ENCODE results near the gene FOSL1. TPM values are rescaled to one million over a fixed set of nuclear protein-coding genes. Genes with fewer than 3 reads are reported as not detected.

Gene FOSL1
- total RNA-seq, 1 donor from 2014 or later = 0.47 TPM

DNA sequence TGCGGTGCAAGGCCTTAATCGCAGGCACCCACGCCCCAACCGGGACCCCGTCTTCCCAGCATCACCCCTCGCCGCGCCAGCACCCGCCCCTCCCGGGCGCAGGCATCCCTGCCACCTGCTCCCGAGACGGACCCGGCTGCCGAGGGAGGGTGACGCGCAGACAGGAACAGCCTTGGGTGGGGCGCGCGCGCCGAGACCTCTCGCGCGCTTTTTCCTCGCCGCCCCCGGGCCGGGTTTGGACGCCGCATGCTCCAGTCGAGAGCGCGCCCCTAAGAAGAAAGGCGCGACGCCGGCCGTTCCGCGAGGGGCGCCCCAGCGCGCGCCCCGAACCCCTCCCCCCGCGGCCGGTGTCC is 42.7 kb downstream of the FOSL1 start:
- TF ChIP-seq, protein P1, sequence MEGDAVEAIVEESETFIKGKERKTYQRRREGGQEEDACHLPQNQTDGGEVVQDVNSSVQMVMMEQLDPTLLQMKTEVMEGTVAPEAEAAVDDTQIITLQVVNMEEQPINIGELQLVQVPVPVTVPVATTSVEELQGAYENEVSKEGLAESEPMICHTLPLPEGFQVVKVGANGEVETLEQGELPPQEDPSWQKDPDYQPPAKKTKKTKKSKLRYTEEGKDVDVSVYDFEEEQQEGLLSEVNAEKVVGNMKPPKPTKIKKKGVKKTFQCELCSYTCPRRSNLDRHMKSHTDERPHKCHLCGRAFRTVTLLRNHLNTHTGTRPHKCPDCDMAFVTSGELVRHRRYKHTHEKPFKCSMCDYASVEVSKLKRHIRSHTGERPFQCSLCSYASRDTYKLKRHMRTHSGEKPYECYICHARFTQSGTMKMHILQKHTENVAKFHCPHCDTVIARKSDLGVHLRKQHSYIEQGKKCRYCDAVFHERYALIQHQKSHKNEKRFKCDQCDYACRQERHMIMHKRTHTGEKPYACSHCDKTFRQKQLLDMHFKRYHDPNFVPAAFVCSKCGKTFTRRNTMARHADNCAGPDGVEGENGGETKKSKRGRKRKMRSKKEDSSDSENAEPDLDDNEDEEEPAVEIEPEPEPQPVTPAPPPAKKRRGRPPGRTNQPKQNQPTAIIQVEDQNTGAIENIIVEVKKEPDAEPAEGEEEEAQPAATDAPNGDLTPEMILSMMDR (IDR thresholded peaks at IDR 0.05; ENCODE audit: borderline replicate concordance) = no peak
- no peaks in the 10 kb centered on the region for H3K9me3 ChIP-seq (replicated peaks)
- H3K36me3 ChIP-seq = peaks cover 51% of the 10 kb centered on the region
- DNase-seq = peak; percentile 56
- no peaks in the 10 kb centered on the region for H3K27me3 ChIP-seq (ENCODE audit: low read depth)
- H3K4me3 ChIP-seq = peak overlapping the region; percentile 80
- peaks cover 80% of the 10 kb centered on the region for H3K4me1 ChIP-seq
- peak overlapping the region; percentile 97 for H3K27ac ChIP-seq (replicated peaks)
- intact Hi-C loops (cut with micrococcal nuclease) = no loop called here

DNA sequence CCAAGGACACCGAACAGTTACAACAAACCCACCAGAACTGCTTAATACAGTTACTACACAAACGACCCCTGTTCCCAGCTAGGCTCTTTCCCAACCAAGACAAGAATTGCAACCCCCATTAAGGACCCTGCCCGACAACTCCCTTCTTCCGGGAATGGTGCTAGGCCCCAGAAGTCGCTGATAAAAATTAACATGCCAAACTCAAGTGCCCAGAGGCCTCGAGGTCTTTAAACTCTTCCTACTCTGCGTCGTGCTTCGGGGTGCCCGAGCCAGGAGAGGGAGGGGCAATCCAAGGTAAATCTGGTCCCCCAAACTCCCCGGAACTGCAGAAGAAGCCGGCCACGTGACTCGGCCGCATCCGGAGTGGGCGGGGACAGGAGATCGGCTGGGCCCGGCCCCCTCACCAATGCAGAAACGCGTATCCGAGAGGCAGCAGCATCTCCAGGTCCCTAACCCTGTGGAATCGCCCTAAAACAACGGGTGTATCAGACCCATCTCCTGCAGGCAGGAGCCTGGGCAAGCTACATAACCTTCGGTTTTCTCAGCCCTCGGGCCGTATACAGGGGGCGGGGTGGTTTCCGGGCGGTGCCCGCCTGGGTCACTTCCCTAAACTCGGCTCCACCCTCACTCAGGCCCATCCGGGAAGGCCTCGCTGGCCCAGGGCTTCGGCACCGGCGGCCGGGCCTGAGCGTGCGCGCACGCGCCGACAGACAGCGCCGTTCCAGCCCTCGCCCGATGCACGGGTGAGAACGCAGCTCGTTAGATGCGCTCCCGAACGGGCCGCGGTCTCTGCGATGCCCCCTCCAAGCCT is 43.3 kb downstream of the FOSL1 start:
- TF ChIP-seq, protein P1 (IDR thresholded peaks at IDR 0.05; ENCODE audit: borderline replicate concordance) = no peak
- H3K27me3 ChIP-seq (ENCODE audit: low read depth) = no peaks in the 10 kb centered on the region
- H3K9me3 ChIP-seq (replicated peaks) = no peaks in the 10 kb centered on the region
- peaks cover 74% of the 10 kb centered on the region for H3K4me1 ChIP-seq
- H3K36me3 ChIP-seq = peaks cover 51% of the 10 kb centered on the region
- H3K27ac ChIP-seq (replicated peaks) = peak overlapping the region; percentile 97
- intact Hi-C loops (cut with micrococcal nuclease) = no loop called here
- DNase-seq = peak; percentile 86
- peak overlapping the region; percentile 80 for H3K4me3 ChIP-seq

DNA sequence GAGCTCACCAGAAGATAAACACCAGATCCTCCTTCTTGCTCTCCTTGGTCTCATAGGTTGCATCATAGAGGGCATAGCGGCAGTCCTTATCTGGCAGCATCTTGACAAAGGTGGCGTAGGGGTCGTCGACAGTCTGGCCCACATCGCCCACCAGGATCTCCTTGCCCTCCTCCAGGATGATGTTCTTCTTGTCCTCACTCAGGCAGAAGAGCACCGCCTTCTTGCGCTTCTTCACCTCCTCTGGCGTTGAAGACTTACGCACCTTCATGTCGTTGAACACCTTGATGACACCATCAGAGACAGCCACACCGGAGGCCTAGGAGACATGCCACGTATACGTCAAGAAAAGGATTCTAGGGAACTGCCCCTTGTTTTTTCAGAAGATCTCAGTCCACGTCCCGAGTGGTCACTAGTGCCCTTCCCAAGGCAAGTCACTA is 44.2 kb downstream of the FOSL1 start:
- peak overlapping the region; percentile 97 for H3K27ac ChIP-seq (replicated peaks)
- TF ChIP-seq, protein P1 (IDR thresholded peaks at IDR 0.05; ENCODE audit: borderline replicate concordance) = no peak
- peaks cover 7% of the 10 kb centered on the region for H3K9me3 ChIP-seq (replicated peaks)
- peak overlapping the region; percentile 80 for H3K4me3 ChIP-seq
- H3K4me1 ChIP-seq = peaks cover 65% of the 10 kb centered on the region
- DNase-seq = no peak
- peaks cover 54% of the 10 kb centered on the region for H3K36me3 ChIP-seq
- no peaks in the 10 kb centered on the region for H3K27me3 ChIP-seq (ENCODE audit: low read depth)
- intact Hi-C loops (cut with micrococcal nuclease) = no loop called here

- intact Hi-C loops (cut with micrococcal nuclease) = no loop called here
- H3K36me3 ChIP-seq = peaks cover 60% of the 10 kb centered on the region
Measured at GRCh38 chr11:65854852-65855837, 45.0 kb downstream of the FOSL1 start.

GRCh38 chr11:65854161-65854592 is 46.0 kb downstream of the FOSL1 start:
- intact Hi-C loops (cut with micrococcal nuclease) = no loop called here
- TF ChIP-seq, protein P1 (IDR thresholded peaks at IDR 0.05; ENCODE audit: borderline replicate concordance) = no peak
- Histone ChIP-seq H3K27ac (replicated peaks) (no peak overlapping the region), H3K4me3 (no peak overlapping the region), H3K9me3 (replicated peaks) (peaks cover 9% of the 10 kb centered on the region), H3K4me1 (peaks cover 52% of the 10 kb centered on the region), H3K27me3 (ENCODE audit: low read depth) (no peaks in the 10 kb centered on the region), H3K36me3 (peaks cover 60% of the 10 kb centered on the region)
- DNase-seq = no peak

More at GRCh38 chr11:65854852-65855837, 45.0 kb downstream of the FOSL1 start:
- TF ChIP-seq, protein P1 (IDR thresholded peaks at IDR 0.05; ENCODE audit: borderline replicate concordance) = no peak
- H3K4me1 ChIP-seq = peaks cover 58% of the 10 kb centered on the region
- H3K9me3 ChIP-seq (replicated peaks) = peaks cover 9% of the 10 kb centered on the region
- H3K27ac ChIP-seq (replicated peaks) = no peak overlapping the region
- DNase-seq = no peak
- no peaks in the 10 kb centered on the region for H3K27me3 ChIP-seq (ENCODE audit: low read depth)
- no peak overlapping the region for H3K4me3 ChIP-seq
